GM19238 (cell line): Measurements from ENCODE around the gene SPPL2A.
A peak's percentile ranks its signal among the peaks of the same experiment; 100 is the strongest.
"Not testable (repeated sequence)": the region's sequence is repeated elsewhere in the genome, so short reads cannot be mapped to it uniquely, and the experiment has no call there.

Source experiments
- DNase-seq: peaks from one replicate; pipeline ENCODE4 v3.0.0; 2011; ENCODE audit warnings: low spot score; ENCODE audit not compliant: insufficient read length

SPPL2A gene

DNA sequence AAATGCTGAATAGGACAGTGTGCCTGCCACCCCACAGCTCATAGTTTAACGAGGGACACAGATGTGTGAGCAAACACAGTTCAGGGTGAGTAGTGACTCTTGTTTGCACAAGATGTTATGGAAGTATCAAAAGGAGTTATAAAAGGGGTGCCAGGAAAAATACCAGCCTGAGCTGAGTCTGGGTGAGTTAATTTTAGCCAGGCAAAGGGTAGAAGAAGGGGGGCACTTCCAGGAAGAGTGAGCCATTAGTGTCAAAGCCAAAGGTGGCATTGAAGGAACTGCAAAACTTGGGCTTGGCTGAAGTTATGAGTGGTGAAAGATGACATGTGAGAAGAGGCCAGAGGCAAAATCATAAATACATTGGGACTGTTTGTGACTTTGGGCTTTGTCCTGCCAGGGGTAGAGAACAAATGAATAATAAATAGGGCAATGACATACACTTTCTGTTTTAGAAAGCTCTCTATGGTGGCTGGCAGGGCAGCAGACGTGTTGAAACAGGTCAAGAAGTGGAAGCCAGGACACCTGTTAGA, 1.9 kb upstream of the SPPL2A start:
- no peak for DNase-seq

DNA sequence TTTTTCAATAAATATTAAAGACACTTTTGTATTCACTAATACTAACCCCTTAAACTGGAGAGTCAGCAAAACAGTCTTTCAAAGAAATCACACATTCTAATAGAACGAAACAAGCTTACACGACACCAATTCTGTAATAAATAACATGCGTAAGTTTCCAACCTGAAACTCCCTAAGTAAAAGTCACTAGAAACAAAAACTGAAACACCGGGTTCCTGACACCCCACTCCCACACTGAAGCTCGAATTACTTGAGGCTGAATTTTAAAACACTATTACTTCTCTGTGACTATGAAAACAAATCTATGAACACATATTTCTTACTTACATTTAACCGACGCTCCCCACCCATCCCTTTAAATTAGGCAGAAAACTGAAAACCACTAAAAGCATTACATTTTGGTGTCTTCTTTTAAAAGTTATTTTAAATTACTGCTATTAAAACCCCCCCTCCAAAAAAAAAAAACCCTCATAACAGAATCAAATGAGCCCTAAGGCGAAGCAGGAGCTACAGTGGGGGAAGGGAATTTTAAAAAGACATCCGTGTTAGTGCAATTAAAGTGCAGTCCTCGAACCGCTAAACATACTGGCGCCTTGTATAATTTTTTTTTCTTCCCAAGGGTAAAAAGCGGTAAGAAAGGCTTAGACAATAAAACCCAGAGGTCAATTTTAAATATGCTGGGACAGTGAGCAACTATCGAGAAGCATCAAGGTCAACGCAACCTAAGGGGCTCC, 878 bp downstream of the SPPL2A start:
- DNase-seq, result peak; percentile 51

- no peak for DNase-seq
Observed at GRCh38 chr15:50758712-50759205, 6.7 kb downstream of the SPPL2A start.

DNA sequence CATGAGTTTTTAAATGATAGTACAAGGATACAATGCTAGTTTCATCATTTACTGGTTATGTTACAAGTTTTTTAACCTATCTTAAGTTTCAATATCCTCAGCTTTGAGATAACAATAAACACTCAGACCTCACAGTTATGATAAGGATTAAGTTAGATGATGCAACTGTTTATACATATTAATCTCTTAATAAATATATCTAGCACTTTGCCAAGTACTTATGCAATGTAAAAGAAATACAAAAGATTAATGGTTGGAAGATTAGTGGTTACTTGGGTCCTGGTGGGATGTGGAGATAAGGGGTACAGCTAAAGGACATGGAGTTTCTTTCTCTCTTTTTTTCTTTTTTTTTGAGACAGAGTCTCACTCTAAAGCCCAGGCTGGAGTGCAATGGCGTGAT, 12.0 kb downstream of the SPPL2A start:
- no peak for DNase-seq

GRCh38 chr15:50751394-50751793, 14.1 kb downstream of the SPPL2A start:
- DNase-seq, result no peak

DNA sequence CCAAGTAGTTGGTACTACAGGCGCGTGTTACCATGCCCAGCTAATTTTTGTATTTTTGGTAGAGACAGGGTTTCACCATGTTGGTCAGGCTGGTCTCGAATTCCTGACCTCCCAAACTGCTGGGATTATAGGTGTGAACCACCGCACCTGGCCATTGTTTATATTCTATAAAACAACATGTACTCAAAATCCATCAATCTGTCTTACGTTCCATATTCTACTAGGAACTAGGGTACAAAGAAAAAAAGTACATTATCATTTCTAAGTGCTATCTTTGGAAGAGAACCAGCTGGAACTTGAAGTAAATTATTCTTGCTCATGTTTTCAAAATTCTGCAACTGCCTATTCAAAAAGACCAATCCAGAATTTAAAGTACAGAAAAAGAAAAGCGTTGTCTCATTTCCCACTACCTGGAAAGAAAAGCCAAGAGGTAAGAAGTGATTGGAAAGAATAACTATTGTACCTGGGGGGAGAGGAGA, 15.2 kb downstream of the SPPL2A start:
- no peak for DNase-seq

- no peak for DNase-seq
Observed at GRCh38 chr15:50747523-50747922, 18.0 kb downstream of the SPPL2A start.

- DNase-seq, result no peak
Observed at GRCh38 chr15:50744601-50745000, 20.9 kb downstream of the SPPL2A start.

DNA sequence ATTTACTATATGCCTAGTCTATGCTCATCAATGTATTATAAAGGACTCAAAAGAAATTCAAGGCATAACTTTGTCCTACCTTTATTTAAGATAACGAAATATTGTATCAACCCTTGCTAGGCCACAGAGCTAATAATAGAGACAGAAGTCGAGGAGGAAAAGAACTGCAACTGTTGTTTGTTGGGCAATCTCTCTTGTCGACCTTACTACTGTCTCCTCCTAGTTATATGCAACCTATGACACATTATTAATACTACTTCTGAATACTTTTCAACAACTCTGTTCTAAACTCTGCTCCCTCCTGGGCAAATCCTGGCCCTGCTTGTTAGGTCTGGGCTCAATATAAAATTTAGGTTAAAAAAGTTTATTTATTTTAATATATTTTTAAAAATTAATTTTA, 24.6 kb downstream of the SPPL2A start:
- no peak for DNase-seq

DNA sequence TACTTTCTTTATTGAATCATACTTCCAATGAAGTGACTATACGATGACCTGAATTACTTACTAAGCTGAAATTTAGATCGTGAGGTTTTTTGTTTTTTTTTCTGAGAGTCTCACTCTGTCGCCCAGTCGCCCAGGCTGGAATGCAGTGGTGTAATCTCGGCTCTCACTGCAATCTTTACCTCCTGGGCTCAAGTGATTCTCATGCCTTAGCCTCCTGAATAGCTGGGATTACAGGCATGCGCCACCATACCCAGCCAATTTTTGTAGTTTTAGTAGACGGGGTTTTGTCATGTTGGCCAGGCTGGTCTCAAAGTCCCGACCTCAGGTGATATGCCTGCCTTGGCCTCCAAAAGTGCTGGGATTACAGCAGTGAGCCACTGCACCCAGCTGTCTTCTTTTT, 28.7 kb downstream of the SPPL2A start:
- no peak for DNase-seq

DNA sequence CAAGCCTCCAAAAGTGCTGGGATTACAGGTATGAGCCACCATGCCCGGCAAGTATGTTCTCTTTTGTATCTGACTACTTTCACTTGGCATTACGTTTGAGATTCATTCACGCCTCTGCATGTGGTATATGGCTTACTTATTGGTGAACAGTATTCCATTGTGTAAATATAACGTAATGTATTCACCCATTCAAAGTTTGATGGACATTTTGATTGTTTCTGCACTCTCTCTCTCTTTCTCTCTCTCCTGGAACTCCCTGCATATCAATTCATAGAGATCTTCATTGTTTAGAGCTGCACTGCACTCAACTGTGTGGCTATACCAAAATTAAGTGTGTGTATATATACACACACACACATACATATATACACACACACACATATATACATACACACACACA, 30.4 kb downstream of the SPPL2A start:
- DNase-seq, result no peak

DNA sequence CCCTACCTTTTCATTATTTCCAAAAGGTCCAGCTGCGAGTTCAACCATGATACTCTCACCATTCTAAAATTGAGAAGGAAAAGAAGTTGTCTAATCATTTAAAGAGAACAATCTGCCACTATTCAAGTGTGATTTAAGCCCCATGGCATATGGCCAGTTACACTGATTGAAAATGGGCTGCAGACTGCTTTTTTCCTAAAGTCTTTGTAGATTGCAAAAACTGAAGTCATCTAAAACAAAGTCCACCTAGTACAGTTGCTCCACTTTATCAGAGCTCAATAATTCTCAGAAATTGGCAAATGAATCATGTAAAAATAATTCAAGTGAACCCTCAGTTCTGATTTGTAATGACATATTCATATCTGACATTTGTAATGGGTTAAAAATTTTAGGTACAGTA, 39.2 kb downstream of the SPPL2A start:
- no peak for DNase-seq

- DNase-seq, result no peak
Observed at GRCh38 chr15:50718700-50719125, 46.8 kb downstream of the SPPL2A start.

DNA sequence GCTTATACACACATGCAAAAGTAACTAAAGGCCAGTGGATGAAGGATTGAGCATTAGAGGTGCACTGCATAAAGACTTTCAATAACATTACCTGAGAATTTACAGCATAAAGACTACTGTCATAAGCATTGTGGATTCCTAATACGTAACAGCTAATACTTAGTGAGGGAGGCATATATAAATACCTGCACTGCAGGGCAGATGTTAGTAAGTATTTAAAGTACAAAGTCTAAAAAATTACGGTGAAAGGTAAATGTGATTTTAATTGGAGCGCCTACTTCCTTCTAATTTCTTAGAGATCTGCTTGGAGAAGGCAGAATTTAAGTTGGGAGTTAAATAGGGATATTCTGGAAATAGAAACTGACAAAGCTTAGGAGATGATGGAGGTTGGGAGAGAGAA, 53.5 kb downstream of the SPPL2A start:
- DNase-seq, result no peak

DNA sequence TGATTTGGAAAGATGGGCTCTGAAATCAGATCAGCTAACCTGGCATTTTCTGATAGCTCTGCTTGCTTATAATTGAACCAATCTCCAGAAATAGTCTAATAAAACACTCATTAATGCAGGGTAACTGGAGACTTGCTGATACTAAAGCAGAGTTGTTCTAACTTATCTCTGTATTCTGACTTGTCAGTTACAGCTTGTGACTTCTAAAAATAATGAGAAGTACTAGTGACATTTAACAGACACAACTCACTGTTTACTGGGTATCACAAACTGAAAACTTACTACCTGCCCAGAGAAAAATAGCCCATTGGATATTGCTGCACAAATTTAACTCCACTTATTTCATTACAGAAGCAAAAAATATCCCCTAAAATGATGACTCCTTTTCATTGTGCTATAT, 54.9 kb downstream of the SPPL2A start:
- DNase-seq, result no peak

DNA sequence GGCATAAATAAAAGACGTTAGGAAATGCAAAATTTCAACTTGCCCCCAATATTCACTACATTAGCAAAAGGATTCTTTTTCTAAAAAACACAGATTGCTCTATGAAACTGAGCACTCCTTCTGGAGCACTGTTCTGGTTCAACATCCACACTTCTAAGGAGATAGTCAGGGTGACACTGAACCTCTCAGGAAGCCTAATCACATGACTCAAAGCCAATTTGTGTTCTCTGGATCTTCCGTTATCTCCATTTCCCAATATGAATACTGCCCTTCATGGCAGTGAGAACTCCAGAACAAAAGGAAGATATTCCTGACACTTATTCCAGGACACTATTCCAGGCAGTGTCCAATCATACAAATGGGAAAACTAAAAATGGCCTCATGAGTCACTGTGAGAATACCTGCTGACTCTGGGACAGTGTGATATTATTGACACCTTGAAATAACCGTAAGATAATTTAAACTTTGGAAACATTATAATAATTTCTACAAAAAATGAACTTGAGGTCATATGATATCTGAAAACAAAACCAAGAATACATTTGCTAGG, 57.6 kb downstream of the SPPL2A start:
- DNase-seq, result no peak

GRCh38 chr15:50702762-50703334, 62.7 kb downstream of the SPPL2A start:
- no peak for DNase-seq

GRCh38 chr15:50698101-50698500, 67.4 kb downstream of the SPPL2A start:
- DNase-seq, result no peak

- DNase-seq, result no peak
Observed at GRCh38 chr15:50697109-50697797, 68.3 kb downstream of the SPPL2A start.

GRCh38 chr15:50694634-50695165, 70.8 kb downstream of the SPPL2A start:
- DNase-seq, result not testable (repeated sequence)

DNA sequence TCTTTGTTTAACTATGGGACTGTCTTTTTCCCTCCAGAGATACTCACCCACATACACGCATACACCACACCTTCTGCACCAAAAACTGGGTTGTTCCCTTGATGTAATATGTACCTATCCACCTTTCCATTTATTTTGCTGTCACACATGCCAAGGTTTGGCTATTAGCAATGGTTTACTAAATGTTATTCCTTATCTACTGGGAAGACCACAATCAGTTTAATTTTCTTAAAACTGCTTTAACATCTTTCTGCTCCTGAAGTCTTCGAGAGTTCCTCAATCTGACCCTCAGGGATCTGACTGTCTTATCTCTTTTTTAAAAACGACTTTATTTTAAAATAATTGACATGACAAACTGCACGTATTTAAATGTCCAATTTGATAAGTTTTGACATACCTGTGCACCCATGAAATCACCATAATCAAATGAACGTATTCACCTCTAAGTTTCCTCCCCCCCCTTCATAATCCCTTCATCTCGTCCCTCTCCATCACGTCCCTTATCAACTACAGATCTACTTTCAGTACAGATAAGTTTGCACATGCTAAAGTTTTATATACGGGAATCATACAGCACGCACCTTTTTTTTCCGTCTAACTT, 78.1 kb downstream of the SPPL2A start:
- DNase-seq, result no peak
